Natural killer cell (primary cell): ENCODE measurements around the gene SRSF3. TPM values are rescaled to one million over a fixed set of nuclear protein-coding genes. Genes with fewer than 3 reads are reported as not detected.

ENCODE experiments used
- ATAC-seq, 3 donors: fragments of 150-1000 bp in 2 of 3; fragments of 200-7000 bp in 1 of 3; cut with Tn5 transposase; 1 replicate in 1 of 3; 2 replicates in 2 of 3; pipeline ENCODE4 v1.10.0; 2021; ENCODE audit warnings: mild to moderate bottlenecking in 2 of 3, moderate library complexity in 2 of 3
- DNase-seq, 2 donors: peaks; one replicate each; pipeline versions ENCODE4 v3.0.0 to v3.0.0-alpha.2; 2013 to 2021; ENCODE audit warnings: mixed read lengths in 1 of 2
- H3K27ac ChIP-seq: one replicate; pipeline ENCODE4 v1.5.1; 2013; ENCODE audit warnings: mild to moderate bottlenecking, low read length
- H3K27me3 ChIP-seq: one replicate; pipeline ENCODE4 v1.6.1; 2013; ENCODE audit warnings: low read length; ENCODE audit not compliant: control insufficient read depth, insufficient read depth
- H3K36me3 ChIP-seq: one replicate; pipeline ENCODE4 v1.6.1; 2013; ENCODE audit warnings: low read length; ENCODE audit not compliant: control insufficient read depth, insufficient read depth
- H3K4me1 ChIP-seq: one replicate; pipeline ENCODE4 v1.6.1; 2013; ENCODE audit warnings: low read length; ENCODE audit not compliant: control insufficient read depth, insufficient read depth
- H3K4me3 ChIP-seq: one replicate; pipeline ENCODE4 v1.5.1; 2013; ENCODE audit warnings: low read length
- H3K9me3 ChIP-seq: one replicate; pipeline ENCODE4 v1.6.1; 2013; ENCODE audit warnings: low read length; ENCODE audit not compliant: control insufficient read depth, insufficient read depth
- H3K27ac Mint-ChIP-seq, 2 donors: one replicate each; pipeline ENCODE4 v1.8.0; 2022; ENCODE audit warnings: mild to moderate bottlenecking in 2 of 2, mixed read lengths in 2 of 2, moderate library complexity in 1 of 2
- H3K27me3 Mint-ChIP-seq, 2 donors: one replicate each; pipeline ENCODE4 v1.8.0; 2022; ENCODE audit warnings: low read depth in 2 of 2, mixed read lengths in 2 of 2
- H3K36me3 Mint-ChIP-seq: one replicate; pipeline ENCODE4 v1.8.0; 2022; ENCODE audit warnings: mixed read lengths
- H3K4me1 Mint-ChIP-seq, 2 donors: one replicate each; pipeline ENCODE4 v1.8.0; 2022; ENCODE audit warnings: mixed read lengths in 2 of 2
- H3K4me3 Mint-ChIP-seq: one replicate; pipeline ENCODE4 v1.8.0; 2022; ENCODE audit warnings: mild to moderate bottlenecking, moderate library complexity, mixed read lengths
- H3K9me3 Mint-ChIP-seq, 2 donors: one replicate each; pipeline ENCODE4 v1.8.0; 2022; ENCODE audit warnings: mixed read lengths in 2 of 2
- WGBS: methylation state at CpG from one replicate; pipeline ENCODE4 v1.1.7; 2013; ENCODE audit warnings: missing lambda C conversion rate; ENCODE audit not compliant: insufficient coverage; 5-methylcytosine and 5-hydroxymethylcytosine counted together
- intact Hi-C: fragments of 100-400 bp; cut with micrococcal nuclease; formaldehyde crosslinking; loops from one replicate; pipeline ENCODE4 v1.14.2; 2022
- total RNA-seq, 4 donors: library from RNA; stranded (reverse); fragments of 120-200 nt in 1 of 4; gene quantifications; one replicate each; pipeline versions ENCODE4 v1.2.3 to v1.2.4, GENCODE V29; 2013 to 2022
- TF ChIP-seq, protein P1 (sequence below): fragments of 200-600 bp; IDR thresholded peaks from one replicate; pipeline ENCODE4 v1.8.0; 2022; ENCODE audit warnings: antibody characterized with exemption

The SRSF3 gene
- total RNA-seq, 3 donors from 2014 or later (not counting 1 experiment from before 2014, with no cell fraction given): 445 to 526 (median 447) TPM

GRCh38 chr6:36631326-36632011 is 37.3 kb downstream of the SRSF3 start:
- no peaks in the 10 kb centered on the region for H3K4me1 Mint-ChIP-seq
- no peaks in the 10 kb centered on the region for H3K27me3 ChIP-seq

GRCh38 chr6:36633370-36633769 is 39.2 kb downstream of the SRSF3 start:
- TF ChIP-seq, protein P1, sequence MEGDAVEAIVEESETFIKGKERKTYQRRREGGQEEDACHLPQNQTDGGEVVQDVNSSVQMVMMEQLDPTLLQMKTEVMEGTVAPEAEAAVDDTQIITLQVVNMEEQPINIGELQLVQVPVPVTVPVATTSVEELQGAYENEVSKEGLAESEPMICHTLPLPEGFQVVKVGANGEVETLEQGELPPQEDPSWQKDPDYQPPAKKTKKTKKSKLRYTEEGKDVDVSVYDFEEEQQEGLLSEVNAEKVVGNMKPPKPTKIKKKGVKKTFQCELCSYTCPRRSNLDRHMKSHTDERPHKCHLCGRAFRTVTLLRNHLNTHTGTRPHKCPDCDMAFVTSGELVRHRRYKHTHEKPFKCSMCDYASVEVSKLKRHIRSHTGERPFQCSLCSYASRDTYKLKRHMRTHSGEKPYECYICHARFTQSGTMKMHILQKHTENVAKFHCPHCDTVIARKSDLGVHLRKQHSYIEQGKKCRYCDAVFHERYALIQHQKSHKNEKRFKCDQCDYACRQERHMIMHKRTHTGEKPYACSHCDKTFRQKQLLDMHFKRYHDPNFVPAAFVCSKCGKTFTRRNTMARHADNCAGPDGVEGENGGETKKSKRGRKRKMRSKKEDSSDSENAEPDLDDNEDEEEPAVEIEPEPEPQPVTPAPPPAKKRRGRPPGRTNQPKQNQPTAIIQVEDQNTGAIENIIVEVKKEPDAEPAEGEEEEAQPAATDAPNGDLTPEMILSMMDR: no peak
- no peak overlapping the region for H3K27ac ChIP-seq
- DNase-seq (no peak), ATAC-seq (no peak)
- no peak overlapping the region for H3K4me3 ChIP-seq
- 98% methylated on average over 6 of the region's 6 CpGs for WGBS
- Mint-ChIP-seq H3K4me1 (no peaks in the 10 kb centered on the region), H3K27me3 (no peaks in the 10 kb centered on the region), H3K27ac (no peak overlapping the region), H3K9me3 (no peaks in the 10 kb centered on the region), H3K4me3 (no peak overlapping the region), H3K36me3 (no peaks in the 10 kb centered on the region)
- no peaks in the 10 kb centered on the region for H3K36me3 ChIP-seq
- no peaks in the 10 kb centered on the region for H3K9me3 ChIP-seq
- peaks cover 4% of the 10 kb centered on the region for H3K4me1 ChIP-seq
- no peaks in the 10 kb centered on the region for H3K27me3 ChIP-seq
- intact Hi-C loops: no loop called here

More at GRCh38 chr6:36631326-36632011, 37.3 kb downstream of the SRSF3 start:
- 93% methylated on average over 14 of the region's 14 CpGs for WGBS
- H3K9me3 ChIP-seq: no peaks in the 10 kb centered on the region
- intact Hi-C loops: no loop called here
- DNase-seq (no peak), ATAC-seq (no peak)
- H3K4me3 ChIP-seq: no peak overlapping the region
- Mint-ChIP-seq H3K27me3 (no peaks in the 10 kb centered on the region), H3K4me3 (no peak overlapping the region), H3K36me3 (no peaks in the 10 kb centered on the region), H3K9me3 (no peaks in the 10 kb centered on the region), H3K27ac (no peak overlapping the region)
- TF ChIP-seq, protein P1: no peak
- peaks cover 4% of the 10 kb centered on the region for H3K4me1 ChIP-seq
- H3K27ac ChIP-seq: no peak overlapping the region
- H3K36me3 ChIP-seq: no peaks in the 10 kb centered on the region

- 56% methylated on average over 9 of the region's 9 CpGs for WGBS
- ATAC-seq: no peak
- Histone ChIP-seq H3K36me3 (no peaks in the 10 kb centered on the region), H3K27me3 (no peaks in the 10 kb centered on the region), H3K27ac (no peak overlapping the region), H3K4me3 (no peak overlapping the region), H3K4me1 (peaks cover 4% of the 10 kb centered on the region), H3K9me3 (no peaks in the 10 kb centered on the region)
- TF ChIP-seq, protein P1: no peak
- Mint-ChIP-seq H3K27me3 (no peaks in the 10 kb centered on the region), H3K4me1 (no peaks in the 10 kb centered on the region), H3K36me3 (no peaks in the 10 kb centered on the region), H3K27ac (no peak overlapping the region), H3K9me3 (no peaks in the 10 kb centered on the region), H3K4me3 (no peak overlapping the region)
- DNase-seq: no peak
- intact Hi-C loops: no loop called here
Observed at GRCh38 chr6:36633915-36634314, 39.8 kb downstream of the SRSF3 start.
